Putamen (tissue), 1 donor: ENCODE measurements around the gene LMNA.
"Not testable (repeated sequence)": the region's sequence is repeated elsewhere in the genome, so short reads cannot be mapped to it uniquely, and the experiment has no call there.

Experiments
- DNase-seq: peaks from one replicate; pipeline ENCODE4 v3.0.0-alpha.2; 2016; ENCODE audit warnings: low spot score

LMNA gene

GRCh38 chr1:156122086-156122485 is 7.6 kb downstream of the LMNA start:
- no peak for DNase-seq

DNA sequence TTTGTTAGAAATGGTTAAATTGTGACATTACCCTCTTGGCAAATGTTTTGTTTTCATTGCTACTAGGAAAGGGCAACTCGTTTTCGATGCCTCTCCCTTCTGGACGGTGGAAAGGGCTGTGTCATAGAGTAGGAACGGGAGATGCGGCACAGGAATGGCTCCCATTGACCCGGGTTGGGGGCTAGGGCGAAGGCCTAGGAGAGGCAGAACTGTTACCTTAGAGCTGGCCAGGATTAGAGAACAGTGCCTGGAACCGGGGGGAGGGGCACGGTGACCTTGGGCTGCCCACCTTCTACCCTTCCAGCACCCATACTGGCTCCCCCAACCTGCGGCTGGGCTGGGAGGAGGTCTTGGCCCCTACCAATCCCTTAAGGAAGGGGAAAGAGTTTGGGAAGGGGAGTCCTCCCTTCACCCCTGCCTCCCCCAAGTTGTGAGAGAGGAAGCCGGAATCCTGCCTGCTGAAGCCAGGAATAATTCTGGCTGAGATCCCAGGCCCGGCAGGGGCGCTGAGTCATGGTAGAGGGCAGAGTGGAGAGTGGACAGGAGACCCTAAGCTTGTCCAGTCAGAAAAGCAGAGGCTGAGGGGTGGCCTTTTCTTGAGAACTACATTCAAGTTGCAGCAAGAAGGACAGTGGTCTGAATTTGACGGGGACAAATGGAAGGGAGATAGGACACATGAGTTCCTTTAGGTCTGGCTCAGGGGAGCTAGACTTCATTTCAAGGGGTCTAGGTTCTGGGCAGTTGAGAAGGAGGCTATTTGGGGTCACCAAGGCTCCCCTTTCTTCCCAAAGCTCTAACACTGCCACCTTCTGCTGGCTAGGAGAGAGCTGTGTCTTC is 8.2 kb downstream of the LMNA start:
- DNase-seq: peak; percentile 65

DNA sequence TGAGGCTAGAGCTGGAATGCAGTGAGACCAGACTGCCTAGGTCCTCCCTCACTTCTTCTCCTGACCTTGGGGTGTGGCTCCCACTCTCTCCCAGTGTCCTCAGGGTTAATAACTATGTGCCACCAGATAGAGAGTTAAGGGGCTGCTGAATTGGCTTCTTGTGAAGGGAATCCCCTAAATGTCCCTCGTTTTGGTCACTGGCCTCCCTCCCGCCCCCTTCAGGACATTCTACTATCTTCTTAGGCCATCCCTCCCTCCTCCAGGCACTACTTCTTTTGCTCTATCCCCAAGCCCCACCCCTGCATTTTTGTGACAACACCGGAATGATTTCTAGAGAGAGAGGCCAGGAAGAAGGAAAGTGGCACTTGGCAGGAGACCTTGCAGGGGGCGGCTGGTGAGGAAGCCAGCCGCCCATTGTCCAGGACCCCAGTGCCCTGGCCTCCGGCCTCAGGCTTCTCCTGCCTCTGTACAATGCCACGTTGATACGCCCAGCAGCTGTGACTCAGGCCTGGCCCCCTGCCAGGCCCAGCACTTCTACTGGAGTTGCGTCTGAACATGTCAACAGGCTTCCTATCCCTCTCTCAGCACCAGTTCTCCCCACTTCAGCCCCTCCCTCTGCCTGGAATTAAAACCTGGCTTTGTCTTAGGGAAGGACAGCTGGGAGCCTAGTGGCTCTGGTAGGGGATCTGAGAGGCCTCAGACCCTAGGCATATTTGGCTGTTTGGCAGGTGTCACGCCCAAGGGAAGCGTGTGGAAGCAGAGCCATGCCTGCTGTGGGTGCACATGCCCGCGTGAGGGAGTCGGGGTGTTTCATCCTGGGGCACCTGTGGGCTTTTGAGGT is 9.1 kb downstream of the LMNA start:
- DNase-seq: peak; percentile 96

GRCh38 chr1:156124557-156125483 is 10.3 kb downstream of the LMNA start:
- DNase-seq: no peak

DNA sequence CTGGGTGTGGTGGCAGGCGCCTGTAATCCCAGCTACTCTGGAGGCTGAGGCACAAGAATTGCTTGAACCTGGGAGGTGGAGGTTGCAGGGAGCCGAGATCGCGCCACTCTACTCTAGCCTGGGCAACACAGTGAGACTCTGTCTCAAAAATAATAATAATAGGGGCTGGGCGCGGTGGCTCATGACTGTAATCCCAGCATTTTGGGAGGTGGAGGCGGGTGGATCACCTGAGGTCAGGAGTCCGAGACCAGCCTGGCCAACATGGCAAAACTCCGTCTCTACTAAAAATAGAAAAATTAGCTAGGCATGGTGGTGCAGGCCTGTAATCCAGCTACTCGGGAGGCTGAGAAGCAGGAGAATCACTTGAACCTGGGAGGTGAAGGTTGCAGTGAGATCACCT is 11.0 kb downstream of the LMNA start:
- not testable (repeated sequence) for DNase-seq

GRCh38 chr1:156126043-156126629 is 11.6 kb downstream of the LMNA start:
- no peak for DNase-seq

GRCh38 chr1:156126630-156127534 is 12.4 kb downstream of the LMNA start:
- DNase-seq: no peak

DNA sequence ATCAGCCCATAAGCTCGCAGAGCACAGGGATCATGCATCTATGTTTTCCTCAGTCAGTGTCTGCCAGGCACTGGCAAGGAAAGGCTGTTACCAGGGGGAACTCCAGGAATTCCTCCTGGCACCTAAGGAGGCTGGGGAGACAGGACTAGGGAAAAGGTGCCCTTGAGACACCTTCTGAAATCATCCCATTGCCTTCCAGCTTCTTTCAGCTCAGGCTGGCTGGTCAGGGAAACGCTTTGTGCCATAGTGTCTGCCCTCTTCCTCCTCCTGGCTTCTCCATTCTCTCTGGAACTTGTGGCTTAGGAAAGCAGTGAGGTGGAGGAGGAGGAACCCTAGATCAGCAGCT is 13.8 kb downstream of the LMNA start:
- no peak for DNase-seq

DNA sequence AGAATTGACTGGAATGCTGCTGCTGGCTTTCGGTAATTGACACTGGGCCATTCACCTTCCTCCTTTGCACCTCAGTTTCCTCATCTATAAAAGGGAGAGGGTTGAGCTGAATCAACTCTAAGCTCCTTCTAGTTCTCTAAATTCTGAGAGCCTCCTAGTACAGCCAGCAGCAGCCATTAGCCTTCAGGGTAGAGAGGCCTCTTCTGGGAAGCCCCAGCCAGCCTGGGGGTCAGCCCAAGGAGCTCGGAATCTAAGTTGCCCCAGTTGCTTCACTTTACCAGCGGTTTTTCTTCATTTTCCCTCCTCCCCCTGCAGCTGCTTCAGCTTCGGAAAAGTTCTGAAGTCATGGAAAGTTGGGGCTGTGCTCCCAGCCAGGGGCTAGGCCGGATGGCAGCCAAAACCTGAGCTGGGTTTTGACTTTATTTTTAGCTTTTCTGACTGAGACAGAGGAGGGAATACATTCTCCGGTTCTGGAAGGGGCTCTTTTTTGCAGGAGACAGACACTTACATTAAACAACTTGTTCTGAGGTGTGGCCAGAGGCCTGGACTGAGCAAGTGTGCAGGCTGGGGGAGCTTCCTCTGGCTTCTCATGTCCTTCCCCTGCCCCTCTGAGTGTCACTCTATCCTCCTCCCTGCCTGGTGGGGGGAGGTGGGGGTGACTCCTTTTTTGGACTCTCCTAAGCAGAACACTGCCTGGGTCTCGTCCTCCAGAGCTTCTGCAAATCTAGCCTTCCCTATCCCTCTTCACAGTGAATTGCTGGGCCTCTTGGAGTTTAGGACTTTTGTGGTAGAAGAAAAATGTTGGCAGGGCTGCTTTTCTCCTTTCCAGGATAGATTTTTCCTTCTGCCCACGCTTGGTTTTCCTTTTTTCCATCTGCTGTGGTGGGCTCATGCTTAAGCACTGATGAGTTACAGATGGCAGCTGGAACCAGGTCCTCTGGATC is 14.4 kb downstream of the LMNA start:
- DNase-seq: no peak

DNA sequence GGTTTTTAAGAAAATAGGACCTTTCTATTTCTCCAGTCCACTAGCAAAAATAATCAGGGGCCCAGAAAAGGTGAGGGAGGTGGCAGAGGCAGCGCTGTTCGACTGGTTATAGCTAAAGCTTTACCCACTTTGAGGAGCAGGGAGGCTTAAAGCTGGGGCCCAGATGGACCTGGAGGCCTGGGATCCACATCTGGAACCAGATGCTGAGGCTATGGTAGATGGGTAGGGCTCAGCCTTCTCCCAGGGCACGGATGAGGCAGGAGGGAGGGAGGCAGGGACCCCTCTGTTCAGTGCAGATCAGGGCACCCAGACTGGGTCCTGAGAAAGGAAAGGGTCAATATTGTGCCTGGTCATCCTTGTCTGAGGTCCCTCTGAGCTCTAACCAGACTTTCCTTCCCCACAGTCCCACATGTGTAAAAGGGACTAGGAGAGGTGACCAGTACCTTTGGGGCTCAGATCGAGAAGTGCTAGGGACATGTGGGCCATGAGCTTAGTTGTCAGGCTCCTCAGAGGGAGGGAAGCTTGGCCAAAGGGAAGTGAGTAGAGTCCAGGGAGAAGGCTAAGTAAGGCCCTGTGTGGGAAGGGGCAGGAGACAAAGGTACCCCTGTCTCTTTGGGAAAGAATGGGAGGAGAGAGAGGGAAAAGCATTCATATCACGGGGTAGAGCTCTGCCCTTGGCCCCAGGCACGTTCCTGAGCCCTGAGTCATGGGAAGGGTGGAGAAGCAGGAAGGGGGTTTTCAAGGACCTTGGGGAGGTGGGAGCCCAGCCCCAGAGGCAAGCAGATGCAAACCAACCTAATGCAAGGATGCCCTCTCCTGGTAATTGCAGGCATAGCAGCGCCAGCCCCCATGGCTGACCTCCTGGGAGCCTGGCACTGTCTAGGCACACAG is 15.4 kb downstream of the LMNA start:
- no peak for DNase-seq

GRCh38 chr1:156130578-156130942 is 16.0 kb downstream of the LMNA start:
- no peak for DNase-seq

DNA sequence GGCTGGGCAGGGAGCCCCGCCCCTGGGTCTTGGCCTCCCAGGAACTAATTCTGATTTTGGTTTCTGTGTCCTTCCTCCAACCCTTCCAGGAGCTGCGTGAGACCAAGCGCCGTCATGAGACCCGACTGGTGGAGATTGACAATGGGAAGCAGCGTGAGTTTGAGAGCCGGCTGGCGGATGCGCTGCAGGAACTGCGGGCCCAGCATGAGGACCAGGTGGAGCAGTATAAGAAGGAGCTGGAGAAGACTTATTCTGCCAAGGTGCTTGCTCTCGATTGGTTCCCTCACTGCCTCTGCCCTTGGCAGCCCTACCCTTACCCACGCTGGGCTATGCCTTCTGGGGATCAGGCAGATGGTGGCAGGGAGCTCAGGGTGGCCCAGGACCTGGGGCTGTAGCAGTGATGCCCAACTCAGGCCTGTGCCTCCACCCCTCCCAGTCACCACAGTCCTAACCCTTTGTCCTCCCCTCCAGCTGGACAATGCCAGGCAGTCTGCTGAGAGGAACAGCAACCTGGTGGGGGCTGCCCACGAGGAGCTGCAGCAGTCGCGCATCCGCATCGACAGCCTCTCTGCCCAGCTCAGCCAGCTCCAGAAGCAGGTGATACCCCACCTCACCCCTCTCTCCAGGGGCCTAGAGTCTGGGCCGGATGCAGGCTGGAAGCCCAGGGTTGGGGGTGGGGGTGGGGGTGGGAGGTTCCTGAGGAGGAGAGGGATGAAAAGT is 20.4 kb downstream of the LMNA start:
- no peak for DNase-seq

GRCh38 chr1:156135930-156136871 is 21.7 kb downstream of the LMNA start:
- no peak for DNase-seq

GRCh38 chr1:156136970-156137483 is 22.5 kb downstream of the LMNA start:
- no peak for DNase-seq

DNA sequence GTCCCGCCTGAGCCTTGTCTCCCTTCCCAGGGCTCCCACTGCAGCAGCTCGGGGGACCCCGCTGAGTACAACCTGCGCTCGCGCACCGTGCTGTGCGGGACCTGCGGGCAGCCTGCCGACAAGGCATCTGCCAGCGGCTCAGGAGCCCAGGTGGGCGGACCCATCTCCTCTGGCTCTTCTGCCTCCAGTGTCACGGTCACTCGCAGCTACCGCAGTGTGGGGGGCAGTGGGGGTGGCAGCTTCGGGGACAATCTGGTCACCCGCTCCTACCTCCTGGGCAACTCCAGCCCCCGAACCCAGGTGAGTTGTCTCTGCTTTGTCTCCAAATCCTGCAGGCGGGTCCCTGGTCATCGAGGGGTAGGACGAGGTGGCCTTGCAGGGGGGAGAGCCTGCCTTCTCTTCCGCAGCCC is 24.0 kb downstream of the LMNA start:
- no peak for DNase-seq

- no peak for DNase-seq
Observed at GRCh38 chr1:156140879-156141707, 26.6 kb downstream of the LMNA start.
